Adrenal gland (tissue), 5 donors: ENCODE data around the gene ANKRD44.

Experiments
- CTCF ChIP-seq, 6 experiments: fragments of 450-650 bp in 4 of 6; fragments of 200-600 bp in 2 of 6; sonication (generic) in 1 of 6; IDR thresholded peaks; 1 replicate in 5 of 6; 2 replicates in 1 of 6; pipeline versions ENCODE4 v1.5.1 to v1.8.0; 2016 to 2021; ENCODE audit warnings: antibody characterized with exemption in 6 of 6, mild to moderate bottlenecking in 2 of 6, moderate library complexity in 1 of 6
- POLR2A ChIP-seq, 2 donors: fragments of 450-650 bp; IDR thresholded peaks; one replicate each; pipeline ENCODE4 v1.6.1; 2017; ENCODE audit warnings: antibody characterized with exemption in 2 of 2, mild to moderate bottlenecking in 2 of 2, moderate library complexity in 1 of 2
- donor health status: DM: no; HTN: no; CAD: no.

DNA sequence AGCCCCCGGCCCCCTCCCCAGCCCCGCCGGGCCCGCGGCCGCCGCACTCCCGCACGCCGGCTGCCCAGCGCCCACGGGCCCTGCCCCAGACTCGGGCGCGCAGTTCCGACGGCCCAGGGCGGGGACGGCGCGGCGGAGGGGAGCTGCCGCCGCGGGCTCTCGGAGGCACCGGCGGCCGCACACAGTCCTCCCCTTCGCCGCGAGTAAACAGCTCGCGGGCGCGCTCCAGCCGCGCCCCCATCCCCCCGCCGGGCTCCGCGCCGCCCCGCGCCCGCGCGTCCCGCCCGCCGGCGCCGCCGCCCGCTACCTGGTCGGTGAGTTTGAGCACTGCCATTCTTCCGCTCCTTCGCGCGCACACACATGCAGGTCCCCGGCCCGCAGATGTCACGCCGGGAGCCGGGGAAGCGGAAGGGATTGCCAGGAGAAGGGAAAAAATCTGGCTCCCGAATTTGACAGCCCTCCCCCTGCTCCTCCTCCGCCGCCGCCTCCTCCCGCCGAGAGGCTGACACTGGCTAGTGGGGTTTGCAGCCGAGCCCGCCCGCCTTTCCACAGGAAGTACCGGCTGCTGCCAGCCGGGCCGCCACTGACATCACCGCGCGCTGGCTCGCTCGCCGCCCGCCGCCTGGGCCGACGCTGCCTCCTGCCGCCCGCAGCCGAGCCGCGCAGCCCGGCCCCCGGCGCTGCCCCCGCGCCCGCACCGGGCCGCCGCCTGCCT is at the start of gene ANKRD44:
- TF ChIP-seq POLR2A (IDR thresholded peaks at IDR 0.05) (peak in 1 of 2 donors; percentile 89), CTCF (IDR thresholded peaks at IDR 0.05) (peak in 5 of 6 experiments; percentile 40 to 94 (median 56))
